ENCODE measurements around the gene UGT1A9. TPM values are rescaled to one million over a fixed set of nuclear protein-coding genes. Genes with fewer than 3 reads are reported as not detected.
"Not testable (repeated sequence)": the region's sequence is repeated elsewhere in the genome, so short reads cannot be mapped to it uniquely, and the experiment has no call there.

Gene UGT1A9
- total and polyA plus RNA-seq, 2 experiments from 2014 or later, result not detected

- TF ChIP-seq CTCF (conservative IDR thresholded peaks at IDR 0.05; ENCODE audit: low read depth in 2 of 2), result no peak
Measured at GRCh38 chr2:233655043-233655442, 16.7 kb upstream of the UGT1A9 start (continued).

- not testable (repeated sequence) for H3F3A ChIP-seq (replicated peaks; ENCODE audit: low read depth); H3K27ac ChIP-seq (ENCODE audit: low read depth); H3K4me3 ChIP-seq; H3K4me3 Mint-ChIP-seq; H3K4me2 ChIP-seq; ATAC-seq; H3K9me3 Mint-ChIP-seq; H3K79me2 ChIP-seq (replicated peaks; ENCODE audit: insufficient read depth); H2AFZ ChIP-seq; H3K4me1 ChIP-seq (ENCODE audit: insufficient read depth); H3K27me3 Mint-ChIP-seq (ENCODE audit: insufficient read depth, low read depth, poor library complexity); H3K27me3 ChIP-seq (ENCODE audit: insufficient read depth); H3K36me3 Mint-ChIP-seq (ENCODE audit: low read depth); H3K9me2 ChIP-seq (ENCODE audit: insufficient read depth); H3K27ac Mint-ChIP-seq; DNase-seq (ENCODE audit: low spot score); H3K4me1 Mint-ChIP-seq; H4K20me1 ChIP-seq (replicated peaks; ENCODE audit: insufficient read depth); H3K36me3 ChIP-seq (ENCODE audit: insufficient read depth)
Measured at GRCh38 chr2:233655943-233656342, 15.8 kb upstream of the UGT1A9 start.

DNA sequence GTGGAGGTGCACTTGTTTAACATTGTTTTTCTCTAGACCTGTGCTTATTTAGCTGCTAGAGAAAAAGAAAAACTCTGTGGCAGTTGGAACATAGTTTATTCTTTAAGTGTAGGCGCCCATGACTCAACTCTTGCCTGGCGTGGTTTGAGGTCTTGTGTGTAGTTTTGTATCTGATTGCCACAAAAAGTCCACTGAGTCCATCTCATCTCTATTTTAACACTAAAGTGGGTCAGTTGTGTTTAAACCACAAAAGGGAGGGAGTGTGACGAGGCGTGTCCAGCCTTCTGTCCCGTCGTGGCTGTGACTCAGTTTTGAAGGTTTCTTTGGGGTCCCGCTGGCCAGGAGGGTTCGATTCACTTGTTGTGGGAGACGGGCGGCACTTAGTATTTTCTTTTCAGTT is 15.3 kb upstream of the UGT1A9 start:
- Histone ChIP-seq H3K9me2 (ENCODE audit: insufficient read depth) (no peaks in the 10 kb centered on the region), H3K4me2 (no peak overlapping the region), H3K36me3 (ENCODE audit: insufficient read depth) (no peaks in the 10 kb centered on the region), H3K27ac (ENCODE audit: low read depth) (no peak overlapping the region), H3K27me3 (ENCODE audit: insufficient read depth) (no peaks in the 10 kb centered on the region), H3F3A (replicated peaks; ENCODE audit: low read depth) (no peaks in the 10 kb centered on the region), H3K4me3 (no peak overlapping the region), H4K20me1 (replicated peaks; ENCODE audit: insufficient read depth) (no peaks in the 10 kb centered on the region), H3K4me1 (ENCODE audit: insufficient read depth) (no peaks in the 10 kb centered on the region), H3K79me2 (replicated peaks; ENCODE audit: insufficient read depth) (no peaks in the 10 kb centered on the region), H2AFZ (no peak overlapping the region)
- H3K9me3 Mint-ChIP-seq, result no peaks in the 10 kb centered on the region
- no peaks in the 10 kb centered on the region for H3K27me3 Mint-ChIP-seq (ENCODE audit: insufficient read depth, low read depth, poor library complexity)
- H3K36me3 Mint-ChIP-seq (ENCODE audit: low read depth), result no peaks in the 10 kb centered on the region
- no peak overlapping the region for H3K4me3 Mint-ChIP-seq
- no peak for DNase-seq (ENCODE audit: low spot score)
- H3K4me1 Mint-ChIP-seq, result no peaks in the 10 kb centered on the region
- TF ChIP-seq NANOG (IDR thresholded peaks at IDR 0.05; ENCODE audit: borderline replicate concordance), result no peak
- TF ChIP-seq STAT1 (IDR thresholded peaks at IDR 0.05; ENCODE audit: unreplicated experiment), result no peak
- no peak for TF ChIP-seq EZH2 (IDR thresholded peaks at IDR 0.05; ENCODE audit: low read depth, unreplicated experiment)
- TF ChIP-seq EZH2phosphoT487 (IDR thresholded peaks at IDR 0.05; ENCODE audit: unreplicated experiment), result no peak
- TF ChIP-seq, protein P1, sequence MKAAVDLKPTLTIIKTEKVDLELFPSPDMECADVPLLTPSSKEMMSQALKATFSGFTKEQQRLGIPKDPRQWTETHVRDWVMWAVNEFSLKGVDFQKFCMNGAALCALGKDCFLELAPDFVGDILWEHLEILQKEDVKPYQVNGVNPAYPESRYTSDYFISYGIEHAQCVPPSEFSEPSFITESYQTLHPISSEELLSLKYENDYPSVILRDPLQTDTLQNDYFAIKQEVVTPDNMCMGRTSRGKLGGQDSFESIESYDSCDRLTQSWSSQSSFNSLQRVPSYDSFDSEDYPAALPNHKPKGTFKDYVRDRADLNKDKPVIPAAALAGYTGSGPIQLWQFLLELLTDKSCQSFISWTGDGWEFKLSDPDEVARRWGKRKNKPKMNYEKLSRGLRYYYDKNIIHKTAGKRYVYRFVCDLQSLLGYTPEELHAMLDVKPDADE (IDR thresholded peaks at IDR 0.05), result no peak
- TF ChIP-seq POLR2AphosphoS5 (IDR thresholded peaks at IDR 0.05; ENCODE audit: low read depth), result no peak
- TF ChIP-seq CTCF (conservative IDR thresholded peaks at IDR 0.05; ENCODE audit: low read depth in 2 of 2), result no peak
- no peak for TF ChIP-seq ZNF114 (CRISPR knock-in tag; IDR thresholded peaks at IDR 0.05)
- TF ChIP-seq CREB1 (CRISPR knock-in tag; IDR thresholded peaks at IDR 0.05; ENCODE audit: low read depth), result no peak
- H3K27ac Mint-ChIP-seq, result no peak overlapping the region; the same call in 1 of the 2 replicates
- no peak for ATAC-seq

All from GM23338 (cell line).